GM13977 (cell line): ENCODE results near the gene PRR5.
"Not testable (repeated sequence)": the region's sequence is repeated elsewhere in the genome, so short reads cannot be mapped to it uniquely, and the experiment has no call there.

Experiments
- DNase-seq: peaks from one replicate; pipeline ENCODE4 v3.0.0; 2012; ENCODE audit warnings: low spot score
- CTCF ChIP-seq: IDR thresholded peaks from 2 replicates; pipeline ENCODE4 v1.5.1; 2012; ENCODE audit warnings: mild to moderate bottlenecking, control low read depth; ENCODE audit not compliant: insufficient read depth; ENCODE audit errors: extremely low read depth, missing control alignments
- in situ Hi-C: fragments of 300-500 bp; cut with MboI; formaldehyde crosslinking; loops from one replicate; pipeline ENCODE4 v1.12.0; 2022; ENCODE audit warnings: low sequenced_read_pairs, low pct_unique_long_range_greater_than_20kb, mixed read lengths, inconsistent platforms; ENCODE audit not compliant: unreplicated experiment

PRR5 gene

GRCh38 chr22:44678556-44679305 lies 23.3 kb upstream of the PRR5 start:
- TF ChIP-seq CTCF, result no peak
- in situ Hi-C loops, result no loop called here

GRCh38 chr22:44679306-44679647 lies 22.7 kb upstream of the PRR5 start:
- in situ Hi-C loops, DNase-seq: not testable (repeated sequence)

More at GRCh38 chr22:44678556-44679305, 23.3 kb upstream of the PRR5 start:
- DNase-seq, result no peak

GRCh38 chr22:44680058-44680457 lies 21.9 kb upstream of the PRR5 start:
- DNase-seq, result no peak
- no peak for TF ChIP-seq CTCF
- in situ Hi-C loops, result no loop called here

- in situ Hi-C loops, result no loop called here
- no peak for DNase-seq
- no peak for TF ChIP-seq CTCF
Observed at GRCh38 chr22:44680481-44680894, 21.5 kb upstream of the PRR5 start.

- TF ChIP-seq CTCF, result no peak
- in situ Hi-C loops, result no loop called here
- DNase-seq, result no peak
Observed at GRCh38 chr22:44682556-44683168, 19.3 kb upstream of the PRR5 start.

GRCh38 chr22:44683237-44683636 lies 18.8 kb upstream of the PRR5 start:
- in situ Hi-C loops, result no loop called here
- DNase-seq, result peak; percentile 74
- TF ChIP-seq CTCF, result no peak

- TF ChIP-seq CTCF, result no peak
- in situ Hi-C loops, result no loop called here
- no peak for DNase-seq
Observed at GRCh38 chr22:44683881-44684280, 18.1 kb upstream of the PRR5 start.
